HepG2 (cell line): ENCODE data around the gene SOCS3. TPM values are rescaled to one million over a fixed set of nuclear protein-coding genes. Genes with fewer than 3 reads are reported as not detected.

Source experiments
- CREB1 ChIP-seq, 2 experiments: fragments of 450-650 bp in 1 of 2; IDR thresholded peaks; 2 replicates each; pipeline ENCODE4 v1.6.1; 2016 to 2017; ENCODE audit warnings: control low read depth in 1 of 2, mild to moderate bottlenecking in 1 of 2, missing compliant biosample characterization in 1 of 2, missing genetic modification characterization in 1 of 2
- ISX ChIP-seq: sonication (generic); formaldehyde crosslinking; conservative IDR thresholded peaks from 2 replicates; pipeline ENCODE4 v1.5.0; 2020; ENCODE audit warnings: missing genetic modification reagents
- NR1H2 ChIP-seq: sonication (generic); formaldehyde crosslinking; IDR thresholded peaks from 2 replicates; pipeline ENCODE4 v1.8.1; 2022; ENCODE audit warnings: low read depth, missing genetic modification reagents, borderline replicate concordance
- PAX8 ChIP-seq: sonication (generic); formaldehyde crosslinking; IDR thresholded peaks from 2 replicates; pipeline ENCODE4 v1.8.0; 2022; ENCODE audit warnings: mild to moderate bottlenecking, missing genetic modification reagents, borderline replicate concordance
- POLR2A ChIP-seq, 2 experiments: IDR thresholded peaks; 2 replicates each; pipeline ENCODE4 v1.6.1; 2011; ENCODE audit warnings: low read depth in 2 of 2, low read length in 2 of 2, mild to moderate bottlenecking in 1 of 2, moderate library complexity in 1 of 2; ENCODE audit not compliant: insufficient read depth in 1 of 2
- ZNF143 ChIP-seq: sonication (generic); formaldehyde crosslinking; IDR thresholded peaks from 2 replicates; pipeline ENCODE4 v1.4.0; 2020; ENCODE audit warnings: missing genetic modification reagents
- ZNF235 ChIP-seq: sonication (generic); formaldehyde crosslinking; IDR thresholded peaks from 2 replicates; pipeline ENCODE4 v1.8.1; 2023; ENCODE audit warnings: mild to moderate bottlenecking, missing genetic modification reagents, borderline replicate concordance
- ZNF567 ChIP-seq: sonication (generic); formaldehyde crosslinking; IDR thresholded peaks from 2 replicates; pipeline ENCODE4 v1.8.1; 2023; ENCODE audit warnings: mild to moderate bottlenecking, missing genetic modification reagents, borderline replicate concordance
- ZNF615 ChIP-seq: sonication (generic); formaldehyde crosslinking; IDR thresholded peaks from 2 replicates; pipeline ENCODE4 v1.5.0; 2020; ENCODE audit warnings: mild to moderate bottlenecking, missing genetic modification reagents, borderline replicate concordance
- ZNF670 ChIP-seq: sonication (generic); formaldehyde crosslinking; IDR thresholded peaks from 2 replicates; pipeline ENCODE4 v1.8.0; 2022; ENCODE audit warnings: mild to moderate bottlenecking, missing genetic modification reagents, borderline replicate concordance
- polyA plus RNA-seq, 8 experiments: library from polyadenylated mRNA; depleted of rRNA in 3 of 8; stranded (reverse) in 7 of 8; unstranded in 1 of 8; fragments of >200 nt; fragmentation: Illumina TruSeq in 4 of 8; extraction: Trizol in 4 of 8; gene quantifications; 2 replicates each; pipeline versions ENCODE4 v1.2.1 to v1.2.3, GENCODE V29; 2011 to 2016; ENCODE audit warnings: low read depth in 4 of 8, missing spikeins in 1 of 8, mixed read lengths in 1 of 8; ENCODE audit not compliant: insufficient read depth in 1 of 8
- total RNA-seq, 5 experiments: library from RNA; depleted of rRNA; stranded (reverse); fragments of >200 nt; fragmentation: Illumina TruSeq; extraction: Trizol; gene quantifications; 2 replicates each; pipeline ENCODE4 v1.2.3, GENCODE V29; 2016; ENCODE audit warnings: low read depth in 1 of 5
- TF ChIP-seq, protein P1 (sequence below): sonication (generic); formaldehyde crosslinking; IDR thresholded peaks from 2 replicates; pipeline ENCODE4 v1.4.0; 2020; ENCODE audit warnings: missing genetic modification reagents, borderline replicate concordance
- TF ChIP-seq, protein P2 (sequence below): sonication (generic); formaldehyde crosslinking; IDR thresholded peaks from 2 replicates; pipeline ENCODE4 v1.4.0; 2020; ENCODE audit warnings: missing genetic modification reagents
- TF ChIP-seq, protein P3 (sequence below): IDR thresholded peaks from 2 replicates; pipeline ENCODE4 v1.6.1; 2016; ENCODE audit warnings: missing compliant biosample characterization, missing genetic modification reagents, borderline replicate concordance
- TF ChIP-seq, protein P4 (sequence below): sonication (generic); formaldehyde crosslinking; IDR thresholded peaks from 2 replicates; pipeline ENCODE4 v1.4.0; 2020; ENCODE audit warnings: missing genetic modification reagents
- TF ChIP-seq, protein P5 (sequence below): sonication (generic); formaldehyde crosslinking; IDR thresholded peaks from 2 replicates; pipeline ENCODE4 v1.4.0; 2020; ENCODE audit warnings: mild to moderate bottlenecking, low read depth, missing genetic modification reagents

Gene SOCS3
- total and polyA plus RNA-seq, 2 of the 13 experiments (the other 11 are each of a cell fraction or from before 2014, with no cell fraction given), result 0.77 to 2.4 TPM

DNA sequence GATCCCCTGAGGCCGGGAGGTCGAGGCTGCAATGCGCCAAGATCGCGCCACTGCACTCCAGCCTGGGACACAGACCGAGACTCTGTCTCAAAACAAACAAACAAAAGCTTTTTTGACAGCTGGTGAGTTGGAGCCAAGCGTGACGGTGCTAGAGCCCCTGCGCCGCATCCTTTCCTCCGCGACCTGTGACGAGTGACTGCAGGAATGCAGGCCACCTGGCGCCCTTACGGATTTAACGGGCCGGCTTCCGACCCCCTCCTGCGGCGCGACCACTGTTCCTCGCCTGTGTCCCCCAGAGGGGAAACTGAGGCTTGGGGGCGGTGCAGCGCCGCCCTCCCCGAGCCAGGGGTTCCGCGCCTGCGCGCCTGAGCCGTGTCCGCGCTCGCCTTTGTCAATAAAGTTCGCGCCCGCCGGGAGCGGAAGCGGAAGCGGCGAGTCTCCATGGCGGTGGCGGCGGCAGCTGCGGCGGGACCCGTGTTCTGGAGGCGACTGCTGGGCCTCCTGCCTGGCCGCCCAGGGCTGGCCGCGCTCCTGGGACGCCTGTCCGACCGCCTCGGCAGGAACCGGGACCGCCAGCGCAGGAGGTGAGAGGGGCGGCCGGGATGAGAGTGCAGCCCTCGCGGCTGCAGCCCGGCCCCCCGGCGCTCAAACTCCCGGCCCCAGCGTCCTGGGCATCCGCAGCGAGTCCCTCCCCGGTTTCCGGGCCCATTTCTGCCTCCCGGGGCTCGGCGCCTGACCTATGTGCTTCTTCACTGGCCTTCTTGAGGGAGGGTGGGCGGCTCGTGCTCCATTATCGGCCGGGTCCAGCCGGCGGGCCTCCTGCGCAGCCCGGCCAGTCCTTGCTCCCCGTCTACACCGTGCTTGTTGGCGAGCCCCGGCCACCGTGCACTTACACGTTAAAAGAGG lies 18.6 kb upstream of the SOCS3 start, which contains the start of gene PGS1 (continued):
- TF ChIP-seq, protein P1, sequence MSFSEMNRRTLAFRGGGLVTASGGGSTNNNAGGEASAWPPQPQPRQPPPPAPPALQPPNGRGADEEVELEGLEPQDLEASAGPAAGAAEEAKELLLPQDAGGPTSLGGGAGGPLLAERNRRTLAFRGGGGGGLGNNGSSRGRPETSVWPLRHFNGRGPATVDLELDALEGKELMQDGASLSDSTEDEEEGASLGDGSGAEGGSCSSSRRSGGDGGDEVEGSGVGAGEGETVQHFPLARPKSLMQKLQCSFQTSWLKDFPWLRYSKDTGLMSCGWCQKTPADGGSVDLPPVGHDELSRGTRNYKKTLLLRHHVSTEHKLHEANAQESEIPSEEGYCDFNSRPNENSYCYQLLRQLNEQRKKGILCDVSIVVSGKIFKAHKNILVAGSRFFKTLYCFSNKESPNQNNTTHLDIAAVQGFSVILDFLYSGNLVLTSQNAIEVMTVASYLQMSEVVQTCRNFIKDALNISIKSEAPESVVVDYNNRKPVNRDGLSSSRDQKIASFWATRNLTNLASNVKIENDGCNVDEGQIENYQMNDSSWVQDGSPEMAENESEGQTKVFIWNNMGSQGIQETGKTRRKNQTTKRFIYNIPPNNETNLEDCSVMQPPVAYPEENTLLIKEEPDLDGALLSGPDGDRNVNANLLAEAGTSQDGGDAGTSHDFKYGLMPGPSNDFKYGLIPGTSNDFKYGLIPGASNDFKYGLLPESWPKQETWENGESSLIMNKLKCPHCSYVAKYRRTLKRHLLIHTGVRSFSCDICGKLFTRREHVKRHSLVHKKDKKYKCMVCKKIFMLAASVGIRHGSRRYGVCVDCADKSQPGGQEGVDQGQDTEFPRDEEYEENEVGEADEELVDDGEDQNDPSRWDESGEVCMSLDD (CRISPR knock-in tag), result peak; percentile 17; the same call in 1 of the 2 replicates
- TF ChIP-seq, protein P2, sequence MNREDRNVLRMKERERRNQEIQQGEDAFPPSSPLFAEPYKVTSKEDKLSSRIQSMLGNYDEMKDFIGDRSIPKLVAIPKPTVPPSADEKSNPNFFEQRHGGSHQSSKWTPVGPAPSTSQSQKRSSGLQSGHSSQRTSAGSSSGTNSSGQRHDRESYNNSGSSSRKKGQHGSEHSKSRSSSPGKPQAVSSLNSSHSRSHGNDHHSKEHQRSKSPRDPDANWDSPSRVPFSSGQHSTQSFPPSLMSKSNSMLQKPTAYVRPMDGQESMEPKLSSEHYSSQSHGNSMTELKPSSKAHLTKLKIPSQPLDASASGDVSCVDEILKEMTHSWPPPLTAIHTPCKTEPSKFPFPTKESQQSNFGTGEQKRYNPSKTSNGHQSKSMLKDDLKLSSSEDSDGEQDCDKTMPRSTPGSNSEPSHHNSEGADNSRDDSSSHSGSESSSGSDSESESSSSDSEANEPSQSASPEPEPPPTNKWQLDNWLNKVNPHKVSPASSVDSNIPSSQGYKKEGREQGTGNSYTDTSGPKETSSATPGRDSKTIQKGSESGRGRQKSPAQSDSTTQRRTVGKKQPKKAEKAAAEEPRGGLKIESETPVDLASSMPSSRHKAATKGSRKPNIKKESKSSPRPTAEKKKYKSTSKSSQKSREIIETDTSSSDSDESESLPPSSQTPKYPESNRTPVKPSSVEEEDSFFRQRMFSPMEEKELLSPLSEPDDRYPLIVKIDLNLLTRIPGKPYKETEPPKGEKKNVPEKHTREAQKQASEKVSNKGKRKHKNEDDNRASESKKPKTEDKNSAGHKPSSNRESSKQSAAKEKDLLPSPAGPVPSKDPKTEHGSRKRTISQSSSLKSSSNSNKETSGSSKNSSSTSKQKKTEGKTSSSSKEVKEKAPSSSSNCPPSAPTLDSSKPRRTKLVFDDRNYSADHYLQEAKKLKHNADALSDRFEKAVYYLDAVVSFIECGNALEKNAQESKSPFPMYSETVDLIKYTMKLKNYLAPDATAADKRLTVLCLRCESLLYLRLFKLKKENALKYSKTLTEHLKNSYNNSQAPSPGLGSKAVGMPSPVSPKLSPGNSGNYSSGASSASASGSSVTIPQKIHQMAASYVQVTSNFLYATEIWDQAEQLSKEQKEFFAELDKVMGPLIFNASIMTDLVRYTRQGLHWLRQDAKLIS, result no peak
- peak; percentile 92 for TF ChIP-seq ZNF670 (CRISPR knock-in tag)
- peak; percentile 72 for TF ChIP-seq ZNF143 (CRISPR knock-in tag)
- TF ChIP-seq, protein P3, sequence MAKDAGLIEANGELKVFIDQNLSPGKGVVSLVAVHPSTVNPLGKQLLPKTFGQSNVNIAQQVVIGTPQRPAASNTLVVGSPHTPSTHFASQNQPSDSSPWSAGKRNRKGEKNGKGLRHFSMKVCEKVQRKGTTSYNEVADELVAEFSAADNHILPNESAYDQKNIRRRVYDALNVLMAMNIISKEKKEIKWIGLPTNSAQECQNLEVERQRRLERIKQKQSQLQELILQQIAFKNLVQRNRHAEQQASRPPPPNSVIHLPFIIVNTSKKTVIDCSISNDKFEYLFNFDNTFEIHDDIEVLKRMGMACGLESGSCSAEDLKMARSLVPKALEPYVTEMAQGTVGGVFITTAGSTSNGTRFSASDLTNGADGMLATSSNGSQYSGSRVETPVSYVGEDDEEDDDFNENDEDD (CRISPR knock-in tag), result peak; percentile 80; the same call in 1 of the 2 replicates
- TF ChIP-seq PAX8, result peak; percentile 97; the same call in 1 of the 2 replicates
- TF ChIP-seq ZNF235 (CRISPR knock-in tag), result no peak
- peak; percentile 93; the same call in 1 of the 2 replicates for TF ChIP-seq ZNF567
- TF ChIP-seq NR1H2 (CRISPR knock-in tag), result 0 out of 2 replicates have a peak, but pooled peaks have one; percentile 41
- 0 out of 2 replicates have a peak, but pooled peaks have one; percentile 61 for TF ChIP-seq ZNF615 (CRISPR knock-in tag)
- TF ChIP-seq, protein P4, sequence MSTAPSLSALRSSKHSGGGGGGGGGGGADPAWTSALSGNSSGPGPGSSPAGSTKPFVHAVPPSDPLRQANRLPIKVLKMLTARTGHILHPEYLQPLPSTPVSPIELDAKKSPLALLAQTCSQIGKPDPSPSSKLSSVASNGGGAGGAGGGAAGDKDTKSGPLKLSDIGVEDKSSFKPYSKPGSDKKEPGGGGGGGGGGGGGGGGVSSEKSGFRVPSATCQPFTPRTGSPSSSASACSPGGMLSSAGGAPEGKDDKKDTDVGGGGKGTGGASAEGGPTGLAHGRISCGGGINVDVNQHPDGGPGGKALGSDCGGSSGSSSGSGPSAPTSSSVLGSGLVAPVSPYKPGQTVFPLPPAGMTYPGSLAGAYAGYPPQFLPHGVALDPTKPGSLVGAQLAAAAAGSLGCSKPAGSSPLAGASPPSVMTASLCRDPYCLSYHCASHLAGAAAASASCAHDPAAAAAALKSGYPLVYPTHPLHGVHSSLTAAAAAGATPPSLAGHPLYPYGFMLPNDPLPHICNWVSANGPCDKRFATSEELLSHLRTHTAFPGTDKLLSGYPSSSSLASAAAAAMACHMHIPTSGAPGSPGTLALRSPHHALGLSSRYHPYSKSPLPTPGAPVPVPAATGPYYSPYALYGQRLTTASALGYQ (CRISPR knock-in tag), result peak; percentile 65; the same call in 1 of the 2 replicates
- TF ChIP-seq, protein P5, sequence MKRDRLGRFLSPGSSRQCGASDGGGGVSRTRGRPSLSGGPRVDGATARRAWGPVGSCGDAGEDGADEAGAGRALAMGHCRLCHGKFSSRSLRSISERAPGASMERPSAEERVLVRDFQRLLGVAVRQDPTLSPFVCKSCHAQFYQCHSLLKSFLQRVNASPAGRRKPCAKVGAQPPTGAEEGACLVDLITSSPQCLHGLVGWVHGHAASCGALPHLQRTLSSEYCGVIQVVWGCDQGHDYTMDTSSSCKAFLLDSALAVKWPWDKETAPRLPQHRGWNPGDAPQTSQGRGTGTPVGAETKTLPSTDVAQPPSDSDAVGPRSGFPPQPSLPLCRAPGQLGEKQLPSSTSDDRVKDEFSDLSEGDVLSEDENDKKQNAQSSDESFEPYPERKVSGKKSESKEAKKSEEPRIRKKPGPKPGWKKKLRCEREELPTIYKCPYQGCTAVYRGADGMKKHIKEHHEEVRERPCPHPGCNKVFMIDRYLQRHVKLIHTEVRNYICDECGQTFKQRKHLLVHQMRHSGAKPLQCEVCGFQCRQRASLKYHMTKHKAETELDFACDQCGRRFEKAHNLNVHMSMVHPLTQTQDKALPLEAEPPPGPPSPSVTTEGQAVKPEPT, result no peak
- TF ChIP-seq POLR2A (IDR thresholded peaks at IDR 0.05; ENCODE audit: insufficient read depth in 1 of 2, low read depth in 2 of 2, low read length in 2 of 2), result peak in 1 of 2 experiments; percentile 77; a peak in 2 of 4 replicates
- TF ChIP-seq CREB1 (IDR thresholded peaks at IDR 0.05), result peak; percentile 36
- TF ChIP-seq CREB1 (CRISPR knock-in tag; IDR thresholded peaks at IDR 0.05), result no peak
- no peak for TF ChIP-seq ISX
